Endometrial microvascular endothelial cells (primary cell): ENCODE results near the gene OLFM4. TPM values are rescaled to one million over a fixed set of nuclear protein-coding genes. Genes with fewer than 3 reads are reported as not detected.
"Not testable (repeated sequence)": the region's sequence is repeated elsewhere in the genome, so short reads cannot be mapped to it uniquely, and the experiment has no call there.

ENCODE experiments used
- in situ Hi-C: cut with HindIII; loops from 2 replicates; pipeline ENCODE4 v1.10.0; 2017; ENCODE audit warnings: low sequenced_read_pairs, low pct_unique_long_range_greater_than_20kb; ENCODE audit errors: inconsistent ontology term
- total RNA-seq: library from RNA; depleted of rRNA; stranded (reverse); fragments of >200 nt; gene quantifications from one replicate; pipeline ENCODE4 v1.2.3, GENCODE V29; 2015; ENCODE audit errors: inconsistent ontology term

OLFM4 gene
- total RNA-seq, 1 donor from 2014 or later, result not detected

GRCh38 chr13:53013113-53013512 lies 15.5 kb upstream of the OLFM4 start:
- in situ Hi-C loops, result no loop called here

DNA sequence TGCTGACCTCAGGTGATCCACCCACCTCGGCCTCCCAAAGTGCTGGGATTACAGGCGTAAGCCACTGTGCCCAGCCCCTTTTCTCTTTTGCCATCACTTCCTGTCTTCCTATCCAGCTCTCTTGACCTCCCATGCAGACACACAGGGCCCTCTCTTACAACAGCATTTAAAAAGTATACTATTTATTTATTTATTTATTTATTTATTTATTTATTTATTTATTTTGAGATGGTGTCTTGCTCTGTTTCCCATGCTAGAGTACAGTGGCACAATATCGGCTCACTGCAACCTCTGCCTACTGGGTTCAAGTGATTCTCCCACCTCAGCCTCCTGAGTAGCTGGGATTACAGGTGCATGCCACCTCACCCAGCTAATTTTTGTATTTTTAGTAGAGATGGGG lies 14.6 kb upstream of the OLFM4 start:
- in situ Hi-C loops, result not testable (repeated sequence)

- in situ Hi-C loops, result no loop called here
Measured at GRCh38 chr13:53014495-53015443, 13.8 kb upstream of the OLFM4 start.

- in situ Hi-C loops, result no loop called here
Measured at GRCh38 chr13:53015971-53016370, 12.6 kb upstream of the OLFM4 start.

GRCh38 chr13:53017433-53017970 lies 11.1 kb upstream of the OLFM4 start:
- in situ Hi-C loops, result no loop called here

- in situ Hi-C loops, result no loop called here
Measured at GRCh38 chr13:53018690-53019647, 9.6 kb upstream of the OLFM4 start.

DNA sequence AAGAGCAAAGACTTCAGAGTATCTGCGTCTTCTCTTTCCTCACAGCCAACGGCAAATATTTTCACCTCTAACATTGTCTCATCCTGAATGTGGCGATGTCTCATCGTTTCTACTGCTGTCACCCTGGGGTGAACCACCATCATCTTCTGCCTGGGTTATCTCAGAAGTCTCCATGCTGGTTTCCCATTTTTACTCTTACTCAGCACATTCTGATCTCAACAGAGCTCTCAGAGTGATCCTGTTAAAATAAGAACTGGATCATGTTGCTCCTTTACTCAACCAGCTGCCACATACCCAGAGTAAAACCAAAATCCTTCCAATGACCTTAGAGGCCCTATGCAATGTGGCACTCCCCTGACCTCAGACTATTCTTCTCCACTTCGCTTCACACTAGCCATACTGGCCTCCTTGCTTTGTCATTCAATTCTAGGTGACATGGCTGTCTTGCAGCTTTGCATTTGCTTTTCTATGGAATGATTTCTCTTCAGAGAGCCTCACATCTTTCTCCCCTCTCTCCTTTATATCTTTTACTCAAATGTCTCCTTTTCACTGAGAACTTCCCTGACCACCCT lies 7.8 kb upstream of the OLFM4 start:
- in situ Hi-C loops, result no loop called here

DNA sequence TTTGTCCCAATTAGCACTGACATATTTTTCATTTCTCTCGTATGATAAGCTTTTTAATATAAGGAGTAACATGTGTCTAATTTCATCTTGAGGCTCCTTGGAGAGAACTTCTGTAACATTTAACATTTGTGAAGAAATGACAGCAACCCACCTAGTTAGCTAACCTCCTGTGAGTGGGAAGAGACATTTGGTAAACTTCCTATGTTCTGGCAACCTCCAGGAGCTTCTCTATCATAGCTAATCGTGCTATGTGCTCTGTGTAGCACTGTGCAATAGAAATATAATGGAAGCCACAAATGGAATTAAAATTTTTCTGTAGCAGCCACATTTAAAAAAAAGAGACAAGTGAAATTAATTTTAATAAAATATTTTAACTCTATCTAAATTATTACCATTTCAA lies 5.4 kb upstream of the OLFM4 start:
- in situ Hi-C loops, result no loop called here

DNA sequence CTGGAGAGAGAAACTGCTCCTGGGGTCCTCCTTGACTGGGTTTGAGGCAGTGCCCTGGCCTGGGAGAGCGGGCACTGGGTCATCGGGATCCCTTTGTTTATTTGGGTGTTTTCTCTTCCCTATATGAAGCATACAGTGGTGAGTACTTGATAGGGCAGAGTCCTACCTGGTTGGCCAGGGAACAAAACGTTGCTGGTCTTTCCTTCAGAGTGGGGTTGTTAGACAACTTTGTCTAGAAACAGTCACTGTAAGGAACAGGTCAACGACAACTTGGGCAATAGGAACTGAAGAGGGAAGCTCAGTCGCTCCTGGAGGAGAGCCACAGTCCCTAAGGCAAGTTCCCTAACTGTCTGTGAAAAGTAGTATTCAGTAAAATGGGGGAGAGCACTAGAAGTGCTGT lies 550 bp upstream of the OLFM4 start:
- in situ Hi-C loops, result no loop called here

GRCh38 chr13:53032849-53033248 lies 4.2 kb downstream of the OLFM4 start:
- in situ Hi-C loops, result no loop called here

- in situ Hi-C loops, result no loop called here
Measured at GRCh38 chr13:53038993-53039392, 10.4 kb downstream of the OLFM4 start.

DNA sequence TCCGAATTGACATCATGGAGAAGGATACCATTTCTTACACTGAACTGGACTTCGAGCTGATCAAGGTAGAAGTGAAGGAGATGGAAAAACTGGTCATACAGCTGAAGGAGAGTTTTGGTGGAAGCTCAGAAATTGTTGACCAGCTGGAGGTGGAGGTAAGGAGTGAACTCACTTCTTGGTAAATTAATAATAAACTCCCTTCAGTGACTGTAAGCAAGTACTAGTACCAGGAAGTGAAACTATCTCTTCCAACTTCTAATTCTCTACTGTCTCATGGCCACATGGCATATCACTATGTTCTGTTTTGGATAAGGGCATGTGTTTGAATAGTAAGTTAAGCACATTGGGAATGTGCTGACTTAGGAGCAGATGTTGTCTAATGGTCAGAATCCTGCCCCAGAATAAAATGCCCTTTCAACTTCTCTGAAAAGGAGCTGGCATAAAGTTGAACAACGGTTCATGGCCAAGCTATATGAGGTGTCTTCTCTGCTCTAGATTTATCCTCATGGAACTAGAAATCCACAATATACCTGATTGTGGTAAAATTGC lies 13.4 kb downstream of the OLFM4 start:
- in situ Hi-C loops, result no loop called here

- in situ Hi-C loops, result no loop called here
Measured at GRCh38 chr13:53042877-53043276, 14.3 kb downstream of the OLFM4 start.

DNA sequence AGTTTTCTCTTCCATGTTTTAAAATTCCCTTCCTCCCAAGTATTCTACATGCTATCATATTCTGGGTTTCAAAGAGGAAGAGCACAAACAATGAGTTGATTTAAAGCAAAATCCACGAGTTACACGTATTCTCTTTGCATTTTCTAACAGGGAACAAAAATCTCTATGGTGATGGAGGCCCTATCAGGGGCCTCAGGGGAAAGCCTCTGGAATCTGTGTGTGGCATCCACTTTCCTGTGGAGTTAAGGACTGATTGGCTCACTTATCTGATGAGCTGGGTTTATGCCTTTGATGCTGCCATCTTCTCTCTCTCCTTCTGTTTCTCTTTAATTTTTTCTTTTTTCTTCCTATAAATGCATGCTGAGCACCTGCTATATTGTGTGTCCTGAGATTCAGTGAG lies 14.8 kb downstream of the OLFM4 start:
- in situ Hi-C loops, result no loop called here

DNA sequence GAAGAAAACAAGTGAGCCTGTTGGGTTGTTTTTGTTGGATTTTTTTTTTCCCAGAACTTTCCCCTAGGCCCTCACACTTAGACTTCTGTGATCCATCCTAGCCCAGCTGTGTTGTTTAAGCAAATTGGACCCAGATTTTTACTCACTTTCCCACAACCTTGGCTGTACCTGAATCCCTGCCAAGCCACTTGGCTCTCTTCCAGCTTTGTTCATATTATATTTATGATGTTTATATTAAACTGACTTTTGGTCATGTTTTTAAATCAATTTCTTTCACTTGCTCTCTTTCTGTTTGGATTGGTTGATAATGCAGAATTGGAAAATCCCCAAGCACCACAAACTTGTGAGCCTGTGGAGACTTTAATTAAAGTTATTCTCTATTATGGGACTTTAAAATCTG lies 16.6 kb downstream of the OLFM4 start:
- in situ Hi-C loops, result no loop called here

DNA sequence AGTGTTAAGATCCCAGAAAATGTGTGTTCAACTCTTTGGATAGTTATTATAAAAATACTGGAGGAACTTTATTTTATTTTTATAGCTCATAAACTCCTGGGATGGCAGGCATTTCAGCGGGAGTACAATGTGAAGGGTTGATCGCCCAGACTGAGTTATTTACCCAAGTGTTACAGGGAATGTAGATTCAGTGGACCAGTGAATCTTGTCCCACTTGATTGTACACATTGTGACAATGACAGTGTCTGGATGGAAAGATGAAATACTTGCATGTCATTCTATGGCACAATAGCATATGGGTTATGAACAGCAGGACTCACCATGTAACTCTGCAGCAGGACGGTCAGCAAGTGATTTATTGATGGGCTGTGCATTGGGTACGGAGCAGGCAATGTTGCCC lies 20.3 kb downstream of the OLFM4 start:
- in situ Hi-C loops, result no loop called here

DNA sequence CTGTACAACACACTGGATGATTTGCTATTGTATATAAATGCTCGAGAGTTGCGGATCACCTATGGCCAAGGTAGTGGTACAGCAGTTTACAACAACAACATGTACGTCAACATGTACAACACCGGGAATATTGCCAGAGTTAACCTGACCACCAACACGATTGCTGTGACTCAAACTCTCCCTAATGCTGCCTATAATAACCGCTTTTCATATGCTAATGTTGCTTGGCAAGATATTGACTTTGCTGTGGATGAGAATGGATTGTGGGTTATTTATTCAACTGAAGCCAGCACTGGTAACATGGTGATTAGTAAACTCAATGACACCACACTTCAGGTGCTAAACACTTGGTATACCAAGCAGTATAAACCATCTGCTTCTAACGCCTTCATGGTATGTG lies 21.5 kb downstream of the OLFM4 start:
- in situ Hi-C loops, result no loop called here

- in situ Hi-C loops, result no loop called here
Measured at GRCh38 chr13:53052675-53053074, 24.1 kb downstream of the OLFM4 start.

GRCh38 chr13:53054569-53054968 lies 26.0 kb downstream of the OLFM4 start:
- in situ Hi-C loops, result no loop called here
